LoVo (cell line): ENCODE data around the gene MDH1B.
"Not testable (repeated sequence)": the region's sequence is repeated elsewhere in the genome, so short reads cannot be mapped to it uniquely, and the experiment has no call there.

ENCODE experiments used
- DNase-seq: peaks from one replicate; pipeline ENCODE4 v3.0.0-alpha.2; 2016; ENCODE audit warnings: low spot score

The MDH1B gene

DNA sequence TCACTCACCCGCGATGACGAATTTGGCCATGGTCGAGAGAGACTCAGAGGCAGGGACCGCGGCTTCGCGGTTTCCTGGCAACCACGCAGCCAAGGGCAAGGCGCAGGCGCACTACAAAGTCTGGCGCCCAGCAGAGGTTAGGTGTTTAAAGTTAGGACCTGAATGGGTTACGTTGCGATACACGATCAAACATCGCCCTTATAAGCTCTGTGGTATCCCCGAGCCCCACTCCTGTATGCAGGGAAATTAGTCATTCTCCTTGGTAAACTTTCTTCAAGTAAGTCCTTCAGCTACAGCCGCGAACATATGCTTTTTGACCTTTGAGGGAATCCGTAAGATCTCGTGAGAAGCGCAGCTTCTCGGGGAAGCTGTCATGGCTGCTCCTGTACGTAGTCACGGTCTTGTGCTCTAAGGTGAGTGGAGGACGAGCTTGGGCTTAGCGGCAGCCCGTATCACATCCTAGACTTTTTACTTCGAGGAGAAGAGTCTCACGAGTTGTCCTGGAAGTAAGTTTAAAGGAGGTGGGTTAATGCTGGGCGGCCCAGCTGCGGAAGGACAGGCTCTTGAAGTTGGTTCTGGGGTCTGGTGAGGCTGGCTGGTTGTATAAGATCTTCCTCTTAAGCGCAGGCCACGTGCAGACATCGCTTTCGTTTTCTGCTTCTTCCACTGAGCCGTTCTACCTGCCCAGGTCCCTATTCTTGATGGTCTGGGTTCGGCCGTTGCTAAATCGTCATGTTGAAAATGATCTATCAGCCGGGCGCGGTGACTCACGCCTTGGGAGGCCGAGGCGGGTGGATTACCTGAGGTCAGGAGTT, at the start of gene MDH1B, which contains the start of gene FASTKD2:
TSS of gene MDH1B (minus strand) at position 87 of the 815 bp plus-strand sequence. CDS start at position 30, 57 bp downstream.
TSS of gene FASTKD2 (plus strand) at position 365 of the 815 bp plus-strand sequence. CDS start 1,088 bp downstream, outside the sequence.
- peak; percentile 90 for DNase-seq

DNA sequence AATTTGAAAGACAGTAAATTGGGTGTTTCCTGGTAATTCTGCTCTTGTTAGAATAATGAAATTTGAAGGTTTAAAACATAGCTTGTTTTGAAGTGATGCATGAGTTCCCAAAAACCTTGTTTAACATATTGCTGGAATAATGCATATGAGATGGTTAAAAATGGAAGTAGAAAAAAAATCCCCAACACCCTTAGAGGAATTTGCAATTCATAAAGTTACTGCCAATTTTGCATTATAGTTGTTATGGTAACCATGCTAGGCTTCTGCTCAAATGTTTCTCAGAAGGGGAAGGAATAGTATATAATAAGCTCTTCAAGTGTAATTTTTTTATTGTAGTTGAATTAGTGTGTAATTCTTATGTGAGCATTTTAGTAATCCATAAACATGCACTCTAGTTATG, 49.4 kb upstream of the MDH1B start:
- no peak for DNase-seq

DNA sequence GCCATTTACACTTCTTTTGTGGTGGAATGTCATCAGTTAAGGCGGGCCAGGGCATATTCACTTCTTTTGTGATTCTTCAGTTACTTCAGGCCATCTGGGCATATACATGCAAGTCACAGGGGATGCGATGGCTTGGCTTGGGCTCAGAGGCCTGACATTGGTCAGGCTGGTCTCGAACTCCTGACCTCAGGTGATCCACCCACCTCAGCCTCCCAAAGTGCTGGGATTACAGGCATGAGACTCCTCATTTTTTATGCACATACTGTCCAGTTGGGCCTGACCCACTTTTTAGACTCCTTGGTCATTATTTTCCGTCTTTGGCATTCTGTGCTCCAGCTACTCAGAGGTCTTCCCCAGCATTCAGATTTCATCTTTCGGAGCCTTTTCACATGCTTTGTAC, 47.3 kb upstream of the MDH1B start:
- DNase-seq, result not testable (repeated sequence)

DNA sequence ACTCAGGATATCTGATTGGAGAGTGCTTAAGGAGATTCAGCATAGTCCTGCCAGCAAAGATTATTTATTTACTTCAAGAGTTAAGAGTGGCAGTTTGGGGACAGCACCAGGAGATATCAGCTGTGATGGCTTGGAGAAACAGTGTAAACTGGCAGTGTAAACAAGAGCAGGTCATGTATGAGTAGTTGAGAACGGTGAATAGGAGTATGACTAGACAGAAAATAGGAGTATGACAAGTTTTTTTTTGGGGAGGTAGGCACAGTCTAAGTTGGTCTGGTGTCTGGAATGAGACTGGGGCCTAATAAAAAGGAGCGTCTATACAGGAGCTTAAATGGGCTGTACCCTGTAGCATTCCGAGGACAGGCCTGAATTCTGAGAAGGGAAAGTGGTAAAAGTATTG, 42.5 kb upstream of the MDH1B start:
- not testable (repeated sequence) for DNase-seq

DNA sequence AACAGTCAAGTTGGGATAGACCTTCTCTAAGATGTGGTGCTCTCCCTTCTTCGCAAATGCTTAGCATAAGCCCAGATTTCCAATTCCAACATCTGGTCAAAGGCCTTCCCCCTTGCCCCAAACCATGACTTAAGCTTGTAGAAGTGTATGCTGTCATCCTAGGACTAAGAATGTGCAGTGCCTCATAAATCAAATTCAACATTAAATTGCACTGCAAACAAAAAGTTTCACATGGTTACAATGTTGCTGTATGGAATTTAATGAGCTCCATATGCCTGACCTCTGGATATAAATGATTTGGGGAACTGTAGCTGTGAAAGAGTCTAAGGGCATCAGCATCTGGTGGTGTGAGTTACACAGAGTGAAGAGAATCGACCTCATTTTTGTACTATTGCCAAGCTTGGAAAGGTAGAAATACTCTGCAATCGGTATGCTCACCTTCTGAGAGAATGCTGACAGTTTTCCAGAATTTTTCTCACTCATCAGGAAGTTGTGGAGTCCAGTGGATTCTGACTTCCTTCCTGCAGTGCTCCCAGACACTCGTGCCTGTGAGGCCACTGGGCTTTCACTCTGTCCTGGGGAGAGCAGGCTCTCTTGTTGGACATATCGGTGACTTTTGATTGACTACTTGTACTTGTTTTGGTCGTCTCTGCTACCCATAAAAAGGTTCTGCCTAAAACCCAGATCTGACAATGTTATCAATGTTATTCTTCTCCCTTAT, 40.9 kb upstream of the MDH1B start:
- no peak for DNase-seq

DNA sequence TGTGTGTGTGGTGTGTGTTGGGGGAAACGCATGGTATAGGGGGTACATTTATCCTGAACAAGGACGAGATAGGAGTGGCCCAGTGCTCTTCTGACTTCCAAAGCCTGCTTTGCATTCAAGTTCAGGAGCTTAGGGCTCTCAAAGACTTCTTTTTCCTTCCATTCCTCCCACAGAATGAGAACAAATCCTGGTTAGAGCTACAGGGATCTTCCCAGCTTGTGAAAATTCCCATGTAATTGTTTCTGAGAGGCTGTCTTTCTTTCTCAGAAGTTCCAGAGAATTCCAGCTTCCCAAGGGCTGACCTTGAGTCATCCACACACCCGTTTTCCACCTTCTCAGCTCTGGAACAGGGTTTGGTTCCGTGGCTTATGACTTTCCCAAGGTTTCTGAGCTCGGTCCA, 39.2 kb upstream of the MDH1B start:
- DNase-seq, result no peak

DNA sequence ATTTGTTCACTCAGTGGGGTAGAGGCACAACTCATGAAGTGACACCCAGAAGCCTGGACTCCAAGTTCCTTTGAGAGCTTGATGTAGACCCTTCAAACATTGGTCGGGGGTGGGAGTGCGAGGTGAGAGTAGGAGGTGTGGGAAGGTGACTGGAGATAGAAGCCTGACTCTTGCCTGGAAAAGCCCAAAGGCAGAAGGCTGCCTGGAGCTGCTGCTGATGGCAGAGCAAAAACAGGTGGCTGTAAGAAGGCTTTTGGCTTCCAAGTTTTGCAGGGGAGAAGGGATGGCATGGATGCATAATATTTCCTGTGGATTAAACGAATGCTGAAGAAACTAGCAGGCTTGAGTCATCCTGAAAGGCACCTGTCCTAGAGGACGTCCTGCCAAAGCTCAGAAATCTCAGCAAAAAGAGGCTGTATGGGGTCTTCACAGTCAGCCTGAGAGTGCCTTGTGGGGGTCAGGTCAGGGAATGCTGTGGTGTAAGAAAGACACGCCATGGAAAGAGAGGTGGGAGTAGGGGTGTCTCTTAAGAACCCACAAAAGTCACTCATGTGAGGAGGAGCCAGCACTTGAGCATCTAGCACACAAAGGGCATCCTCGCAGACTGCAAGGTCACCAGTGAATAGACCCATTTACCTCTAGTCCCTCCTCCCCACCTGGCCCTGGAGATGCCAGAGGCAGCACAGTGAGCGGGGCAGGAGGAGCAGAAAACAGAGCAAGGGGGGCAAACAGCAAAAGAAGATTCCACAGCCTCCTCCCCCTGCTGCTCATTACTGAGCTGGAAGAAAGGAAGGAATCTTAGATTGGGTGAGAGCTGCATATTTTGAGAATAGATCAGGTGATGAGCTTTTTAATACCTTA, 37.8 kb upstream of the MDH1B start:
- DNase-seq, result no peak

DNA sequence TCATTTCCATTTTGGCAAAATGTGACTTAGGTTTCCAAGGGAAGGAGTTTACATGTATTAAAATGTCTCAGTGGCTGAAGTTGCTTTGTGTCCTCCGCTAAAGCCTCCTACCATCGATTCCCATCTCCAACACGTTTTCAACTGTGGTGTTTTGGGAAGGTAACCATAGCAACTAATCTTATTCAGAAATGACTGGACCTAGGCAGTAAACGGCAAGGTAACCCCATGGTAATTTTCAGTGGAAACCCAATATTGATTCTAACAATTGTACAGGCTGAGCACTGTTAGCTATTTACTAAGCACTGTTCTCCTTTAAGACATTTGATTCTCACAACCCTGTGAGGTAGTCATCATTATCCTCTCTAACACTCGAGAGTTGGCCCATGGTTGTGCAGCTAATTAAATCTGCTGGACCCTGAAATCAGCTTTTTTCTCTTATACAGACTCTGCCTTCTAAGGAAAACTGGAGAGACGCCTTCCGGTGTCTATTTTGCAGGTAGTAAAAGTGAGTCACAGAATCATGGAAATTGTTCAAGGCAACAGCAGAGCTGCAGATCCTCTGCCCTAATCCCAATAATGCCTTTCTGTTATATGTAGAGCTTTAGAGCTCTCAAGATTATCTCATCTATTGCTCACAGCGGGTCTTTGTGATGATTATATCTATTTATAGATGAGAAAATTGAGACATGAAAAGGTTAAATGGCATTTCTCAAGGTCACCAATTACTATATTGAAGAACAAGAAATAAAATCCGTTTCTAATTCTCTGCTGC, 36.5 kb upstream of the MDH1B start:
- DNase-seq, result no peak

DNA sequence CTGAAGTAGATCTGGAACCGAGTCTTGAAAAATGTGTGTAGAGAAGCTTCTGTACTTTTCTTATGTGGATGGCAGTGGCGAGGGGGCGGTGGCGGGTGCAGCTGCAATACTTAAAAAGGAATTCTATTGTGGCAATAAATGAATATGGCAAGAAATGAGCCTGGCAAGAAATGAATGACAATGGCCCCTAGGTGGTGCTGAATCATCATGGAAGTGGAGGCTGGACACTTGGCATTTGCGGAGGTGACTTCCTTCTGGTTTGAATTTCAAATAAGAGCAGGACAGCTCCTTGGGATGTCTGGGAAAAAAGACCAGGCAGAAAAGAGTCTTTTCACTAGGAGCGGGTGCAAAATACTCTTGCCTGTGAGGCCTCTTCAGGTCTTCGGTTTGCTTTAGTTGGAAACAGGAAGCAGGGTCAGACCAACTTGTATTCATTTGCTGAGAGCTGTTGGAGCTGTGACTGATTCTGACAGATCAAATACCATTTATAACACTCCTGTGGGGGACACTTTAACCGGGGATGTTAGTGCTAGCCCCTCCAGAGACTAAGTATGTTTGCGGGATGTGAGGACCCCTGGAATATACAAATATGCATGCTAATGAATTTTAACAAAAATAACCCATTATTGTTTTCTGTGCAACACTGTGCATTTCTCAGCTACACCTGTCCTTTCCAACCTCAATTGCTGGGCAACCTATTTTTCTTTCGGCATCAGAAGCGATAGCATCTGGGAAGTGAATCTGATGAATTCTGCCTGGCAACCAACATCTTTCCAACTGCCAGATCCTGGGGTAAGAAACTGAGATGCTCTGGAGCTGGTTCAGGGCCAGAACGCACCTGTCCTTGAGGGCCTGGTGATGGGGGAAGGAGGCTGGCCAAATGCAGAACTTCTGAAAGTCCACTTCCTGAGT, 35.6 kb upstream of the MDH1B start:
- DNase-seq, result peak; percentile 52

DNA sequence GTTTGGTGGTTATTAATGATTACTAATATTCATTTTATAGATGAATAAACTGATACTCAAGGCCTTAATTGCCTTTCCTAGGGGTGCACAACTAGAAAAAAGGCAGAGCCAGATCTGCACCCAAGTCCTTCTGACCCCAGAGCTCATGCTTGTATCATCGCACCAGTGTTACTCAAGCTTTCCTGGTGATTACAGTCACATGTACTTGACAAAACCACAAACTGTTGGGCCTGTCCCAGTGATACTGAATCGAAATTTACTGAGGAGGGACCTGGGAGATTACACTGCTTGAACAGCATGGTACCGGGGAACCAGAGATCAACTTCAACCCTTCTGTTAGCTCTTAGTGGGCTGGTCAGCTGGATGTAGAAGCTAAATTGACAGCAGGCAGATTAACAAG, 34.0 kb upstream of the MDH1B start:
- DNase-seq, result no peak

DNA sequence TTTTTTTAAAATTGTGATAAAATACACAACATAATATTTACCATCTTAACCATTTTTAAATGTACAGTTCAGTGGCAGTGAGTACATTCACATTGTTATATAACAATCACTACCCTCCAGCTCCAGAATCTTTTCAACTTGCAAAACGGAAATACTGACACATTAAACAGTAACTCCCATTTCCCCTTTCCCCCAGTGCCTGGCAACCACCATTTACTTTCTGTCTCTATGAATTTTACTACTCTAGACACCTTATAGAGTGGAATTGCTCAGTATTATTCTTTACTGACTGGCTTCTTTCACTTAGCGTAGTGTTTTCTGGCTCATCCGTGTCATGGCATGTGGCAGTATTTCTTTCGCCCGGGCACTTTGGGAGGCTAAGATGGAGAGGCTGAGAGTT, 32.9 kb upstream of the MDH1B start:
- DNase-seq, result no peak

DNA sequence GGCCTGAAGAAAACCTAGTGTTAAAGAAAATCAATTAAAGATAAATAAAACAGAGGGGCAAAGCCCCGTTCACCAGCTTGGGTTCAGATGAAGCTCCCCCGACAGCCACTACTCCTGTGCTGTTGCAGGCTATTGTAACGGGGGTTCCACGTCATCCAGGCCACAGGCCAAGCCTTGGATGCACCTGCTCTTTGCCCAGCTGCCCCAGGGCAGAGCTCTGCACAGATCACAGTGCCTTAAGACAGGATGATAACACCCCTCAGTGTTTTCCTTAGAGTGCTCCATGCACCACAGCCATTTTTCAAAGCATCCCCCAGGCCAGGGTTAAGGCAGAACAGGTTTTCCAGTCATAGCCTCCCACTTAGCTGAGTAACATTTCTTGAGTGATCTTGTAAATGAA, 32.2 kb upstream of the MDH1B start:
- no peak for DNase-seq

DNA sequence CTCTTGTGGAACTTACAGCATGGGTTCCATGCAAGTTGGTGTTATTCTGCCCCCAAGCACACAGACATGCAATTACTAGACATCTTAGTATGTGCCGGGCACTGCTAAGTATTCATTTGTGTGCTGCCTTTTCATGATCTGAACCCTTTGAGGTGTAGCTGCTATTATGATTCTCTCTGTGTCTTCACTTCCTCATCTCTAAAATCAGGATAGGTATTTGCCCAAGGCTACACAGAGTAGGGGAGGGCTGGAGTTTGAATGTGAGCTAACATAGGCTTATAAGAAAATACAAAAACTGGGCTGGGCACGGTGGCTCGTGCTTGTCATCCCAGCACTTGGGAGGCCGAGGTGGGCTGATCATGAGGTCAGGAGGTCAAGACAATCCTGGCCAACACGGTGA, 27.5 kb upstream of the MDH1B start:
- no peak for DNase-seq

DNA sequence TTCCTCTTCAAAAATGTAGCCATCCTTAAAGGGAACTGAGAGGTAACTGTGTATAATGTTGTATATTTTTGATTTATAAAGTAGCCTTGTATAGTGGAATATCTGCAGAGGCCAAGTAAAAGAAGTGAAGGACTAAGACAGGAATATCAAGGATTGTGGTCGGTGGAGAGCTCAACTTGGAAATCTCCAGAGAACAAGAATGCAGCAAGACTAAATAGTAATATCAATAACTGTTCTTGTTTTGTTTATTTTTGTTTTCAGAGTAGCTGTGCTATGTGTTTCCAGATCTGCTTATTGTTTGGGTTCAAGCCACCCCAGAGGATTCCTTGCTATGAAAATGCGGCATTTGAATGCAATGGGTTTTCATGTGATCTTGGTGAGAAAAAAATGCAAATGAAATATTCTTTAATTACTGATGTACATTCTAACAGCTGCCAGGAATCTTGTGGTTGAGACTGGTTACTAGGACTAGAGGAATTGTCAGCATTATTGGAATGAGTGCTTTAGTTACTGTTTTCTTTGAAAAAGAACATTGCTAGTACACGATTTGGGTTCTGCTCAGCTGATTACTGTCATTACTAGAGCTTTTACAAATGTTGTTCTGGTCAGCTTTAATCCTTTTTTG, 25.3 kb upstream of the MDH1B start:
- no peak for DNase-seq

DNA sequence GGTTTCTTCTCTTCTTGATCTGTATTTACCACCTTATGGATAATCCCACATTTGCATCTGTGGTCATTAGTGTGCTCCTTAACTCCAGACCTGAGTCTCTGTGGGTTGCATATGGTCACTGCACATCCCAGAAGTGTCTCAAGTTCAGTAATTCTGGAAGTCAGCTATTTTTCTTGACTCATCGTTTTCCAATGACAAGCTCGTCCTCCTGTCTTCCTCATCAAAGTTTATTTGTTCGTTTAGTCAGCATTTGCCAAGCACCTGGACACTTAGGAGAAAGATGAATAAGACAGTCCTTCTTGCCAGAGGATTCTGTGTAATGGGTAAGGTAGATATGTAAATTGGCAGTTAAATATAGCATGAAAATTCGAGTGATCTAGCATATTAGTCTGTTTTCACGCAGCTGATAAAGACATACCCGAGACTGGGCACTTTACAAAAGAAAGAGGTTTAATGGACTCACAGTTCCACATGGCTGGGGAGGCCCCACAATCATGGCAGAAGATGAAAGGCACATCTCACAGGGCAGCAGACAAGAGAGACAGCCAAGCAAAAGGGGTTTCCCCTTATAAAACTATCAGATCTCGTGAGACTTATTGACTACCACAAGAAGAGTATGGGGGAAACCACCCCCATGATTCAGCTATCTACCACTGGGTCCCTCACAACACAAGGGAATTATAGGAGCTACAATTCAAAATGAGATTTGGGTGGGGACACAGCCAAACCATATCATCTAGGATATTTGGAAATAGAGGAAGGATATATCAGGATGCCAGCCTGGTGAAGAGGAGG, 19.6 kb upstream of the MDH1B start:
- DNase-seq, result no peak

DNA sequence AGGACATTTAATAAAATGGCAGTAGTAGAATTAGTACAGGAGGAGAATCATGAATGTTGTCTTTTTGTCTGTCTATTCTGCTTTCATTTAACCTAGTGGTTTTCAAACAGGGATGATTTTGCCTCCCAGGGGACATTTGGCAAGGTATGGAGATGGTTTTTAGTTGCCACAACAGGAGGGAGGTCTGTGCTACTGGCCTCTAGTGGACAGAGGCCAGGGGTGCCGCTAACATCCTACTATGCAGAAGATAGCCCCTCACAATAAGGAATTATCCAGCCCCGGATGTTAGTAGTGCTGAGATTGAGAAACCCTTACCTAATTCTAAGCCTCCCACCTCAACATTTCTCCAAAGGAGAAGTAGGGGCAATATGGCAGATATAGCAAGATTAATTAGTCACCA, 18.6 kb upstream of the MDH1B start:
- DNase-seq, result no peak

DNA sequence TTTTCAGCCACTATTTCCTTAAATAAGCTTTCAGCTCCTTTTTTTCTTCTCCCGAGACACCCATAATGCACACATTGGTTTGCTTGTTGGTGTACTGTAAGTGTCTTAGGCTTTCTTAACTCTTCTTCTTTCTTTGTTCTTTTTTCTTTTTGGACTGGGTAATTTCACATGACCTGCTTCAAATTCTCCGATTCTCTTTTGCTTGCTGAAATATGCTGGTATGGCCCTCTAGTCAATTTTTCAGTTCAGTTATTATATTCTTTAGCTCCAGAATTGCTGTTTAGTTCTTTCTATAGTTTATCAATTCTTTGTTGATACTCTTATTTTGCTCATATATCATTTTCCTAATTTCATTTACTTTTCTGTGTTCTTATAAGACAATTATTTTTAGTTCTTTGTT, 15.5 kb upstream of the MDH1B start:
- no peak for DNase-seq

DNA sequence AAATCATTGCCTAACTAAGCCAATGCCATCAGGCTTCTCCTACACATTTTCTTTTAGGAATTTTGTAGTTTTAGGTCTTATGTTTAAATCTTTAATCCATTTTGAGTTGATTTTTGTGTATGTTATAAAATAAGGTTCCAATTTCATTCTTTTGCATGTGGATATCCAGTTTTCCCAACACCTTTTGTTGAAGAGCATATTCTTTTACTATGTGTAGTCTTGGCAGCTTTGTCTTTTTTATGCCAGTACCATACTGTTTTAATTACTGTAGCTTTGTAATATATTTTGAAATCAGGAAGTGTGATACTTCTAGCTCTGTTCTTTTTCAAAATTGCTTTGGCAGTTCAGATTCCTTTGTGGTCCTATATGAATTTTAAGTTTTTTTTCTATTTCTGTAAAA, 11.3 kb upstream of the MDH1B start:
- no peak for DNase-seq

DNA sequence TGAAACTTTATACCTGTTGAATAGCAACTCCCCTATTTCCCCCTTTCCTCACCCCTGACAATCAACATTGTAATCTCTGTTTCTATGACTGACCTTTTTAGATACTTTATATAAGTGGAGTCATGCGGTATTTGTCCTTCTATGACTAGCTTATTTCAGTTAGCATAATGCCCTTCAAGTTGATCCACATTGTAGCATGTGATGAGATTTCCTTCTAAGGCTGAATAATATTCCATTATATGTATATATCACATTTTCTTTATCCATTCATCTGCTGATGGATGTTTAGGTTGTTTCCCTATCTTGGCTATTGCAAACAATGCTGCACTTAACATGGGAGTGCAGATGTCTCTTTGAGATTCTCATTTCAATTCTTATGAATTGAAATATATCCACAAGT, 9.7 kb upstream of the MDH1B start:
- DNase-seq, result no peak
